HCT116 (cell line): ENCODE measurements around the gene OR52B6.

Experiments
- ELF1 ChIP-seq: IDR thresholded peaks from 2 replicates; pipeline ENCODE4 v1.6.1; 2012; ENCODE audit warnings: low read depth, borderline replicate concordance
- POLR2AphosphoS5 ChIP-seq: IDR thresholded peaks from 2 replicates; pipeline ENCODE4 v1.6.1; 2011; ENCODE audit warnings: mild to moderate bottlenecking, low read depth, low read length, moderate library complexity
- RAD21 ChIP-seq: IDR thresholded peaks from 2 replicates; pipeline ENCODE4 v1.6.1; 2012; ENCODE audit warnings: low read depth, mild to moderate bottlenecking
- SP1 ChIP-seq: IDR thresholded peaks from 2 replicates; pipeline ENCODE4 v1.6.1; 2012; ENCODE audit warnings: low read depth
- TCF7L2 ChIP-seq: IDR thresholded peaks from 2 replicates; pipeline ENCODE4 v1.7.0; 2011; ENCODE audit warnings: borderline replicate concordance, inconsistent platforms; ENCODE audit not compliant: insufficient read depth, insufficient read length; ENCODE audit errors: extremely low read depth
- YY1 ChIP-seq: IDR thresholded peaks from 2 replicates; pipeline ENCODE4 v1.6.1; 2011; ENCODE audit warnings: low read length, low read depth, moderate library complexity, mild to moderate bottlenecking; ENCODE audit not compliant: insufficient replicate concordance; ENCODE audit errors: extremely low read depth
- TF ChIP-seq, protein P1 (sequence below), 3 experiments: fragments of 200-600 bp in 1 of 3; sonication (generic) in 1 of 3; IDR thresholded peaks in 2 of 3; conservative IDR thresholded peaks in 1 of 3; 2 replicates each; pipeline ENCODE4 v1.5.1; 2012 to 2017; ENCODE audit warnings: low read depth in 2 of 3, low read length in 2 of 3, antibody characterized with exemption in 1 of 3, borderline replicate concordance in 1 of 3, control low read depth in 1 of 3, mild to moderate bottlenecking in 1 of 3, mixed read lengths in 1 of 3, mixed run types in 1 of 3, moderate library complexity in 1 of 3; ENCODE audit not compliant: insufficient read depth in 1 of 3
- TF ChIP-seq, protein P2 (sequence below): IDR thresholded peaks from 2 replicates; pipeline ENCODE4 v1.6.1; 2012; ENCODE audit warnings: low read depth

DNA sequence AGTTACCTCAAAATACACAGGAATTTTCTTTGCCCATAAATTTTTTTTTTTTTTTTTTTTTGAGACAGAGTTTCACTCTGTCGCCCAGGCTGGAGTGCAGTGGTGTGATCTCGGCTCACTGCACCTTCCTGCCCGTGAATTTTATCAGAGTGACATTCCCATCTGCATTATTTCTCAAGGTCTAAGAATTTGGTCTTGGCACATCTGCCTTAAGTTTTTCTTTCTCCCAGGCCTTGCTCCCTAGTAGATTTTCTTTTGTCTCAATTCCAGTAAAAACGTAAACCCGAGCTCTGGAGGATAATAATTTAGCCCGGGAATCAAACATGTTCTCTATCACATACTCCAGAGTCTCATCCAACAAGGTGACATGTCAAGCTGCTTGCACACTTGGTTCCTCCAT, 28.1 kb downstream of the OR52B6 start:
- TF ChIP-seq YY1 = no peak
- TF ChIP-seq, protein P1, sequence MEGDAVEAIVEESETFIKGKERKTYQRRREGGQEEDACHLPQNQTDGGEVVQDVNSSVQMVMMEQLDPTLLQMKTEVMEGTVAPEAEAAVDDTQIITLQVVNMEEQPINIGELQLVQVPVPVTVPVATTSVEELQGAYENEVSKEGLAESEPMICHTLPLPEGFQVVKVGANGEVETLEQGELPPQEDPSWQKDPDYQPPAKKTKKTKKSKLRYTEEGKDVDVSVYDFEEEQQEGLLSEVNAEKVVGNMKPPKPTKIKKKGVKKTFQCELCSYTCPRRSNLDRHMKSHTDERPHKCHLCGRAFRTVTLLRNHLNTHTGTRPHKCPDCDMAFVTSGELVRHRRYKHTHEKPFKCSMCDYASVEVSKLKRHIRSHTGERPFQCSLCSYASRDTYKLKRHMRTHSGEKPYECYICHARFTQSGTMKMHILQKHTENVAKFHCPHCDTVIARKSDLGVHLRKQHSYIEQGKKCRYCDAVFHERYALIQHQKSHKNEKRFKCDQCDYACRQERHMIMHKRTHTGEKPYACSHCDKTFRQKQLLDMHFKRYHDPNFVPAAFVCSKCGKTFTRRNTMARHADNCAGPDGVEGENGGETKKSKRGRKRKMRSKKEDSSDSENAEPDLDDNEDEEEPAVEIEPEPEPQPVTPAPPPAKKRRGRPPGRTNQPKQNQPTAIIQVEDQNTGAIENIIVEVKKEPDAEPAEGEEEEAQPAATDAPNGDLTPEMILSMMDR (IDR thresholded peaks at IDR 0.05 in 2 of 3, conservative IDR thresholded peaks at IDR 0.05 in 1 of 3; ENCODE audit: borderline replicate concordance in 1 of 3, insufficient read depth in 1 of 3, low read depth in 2 of 3, low read length in 2 of 3) = no peak
- TF ChIP-seq TCF7L2 = no peak
- TF ChIP-seq POLR2AphosphoS5 = no peak
- TF ChIP-seq, protein P2, sequence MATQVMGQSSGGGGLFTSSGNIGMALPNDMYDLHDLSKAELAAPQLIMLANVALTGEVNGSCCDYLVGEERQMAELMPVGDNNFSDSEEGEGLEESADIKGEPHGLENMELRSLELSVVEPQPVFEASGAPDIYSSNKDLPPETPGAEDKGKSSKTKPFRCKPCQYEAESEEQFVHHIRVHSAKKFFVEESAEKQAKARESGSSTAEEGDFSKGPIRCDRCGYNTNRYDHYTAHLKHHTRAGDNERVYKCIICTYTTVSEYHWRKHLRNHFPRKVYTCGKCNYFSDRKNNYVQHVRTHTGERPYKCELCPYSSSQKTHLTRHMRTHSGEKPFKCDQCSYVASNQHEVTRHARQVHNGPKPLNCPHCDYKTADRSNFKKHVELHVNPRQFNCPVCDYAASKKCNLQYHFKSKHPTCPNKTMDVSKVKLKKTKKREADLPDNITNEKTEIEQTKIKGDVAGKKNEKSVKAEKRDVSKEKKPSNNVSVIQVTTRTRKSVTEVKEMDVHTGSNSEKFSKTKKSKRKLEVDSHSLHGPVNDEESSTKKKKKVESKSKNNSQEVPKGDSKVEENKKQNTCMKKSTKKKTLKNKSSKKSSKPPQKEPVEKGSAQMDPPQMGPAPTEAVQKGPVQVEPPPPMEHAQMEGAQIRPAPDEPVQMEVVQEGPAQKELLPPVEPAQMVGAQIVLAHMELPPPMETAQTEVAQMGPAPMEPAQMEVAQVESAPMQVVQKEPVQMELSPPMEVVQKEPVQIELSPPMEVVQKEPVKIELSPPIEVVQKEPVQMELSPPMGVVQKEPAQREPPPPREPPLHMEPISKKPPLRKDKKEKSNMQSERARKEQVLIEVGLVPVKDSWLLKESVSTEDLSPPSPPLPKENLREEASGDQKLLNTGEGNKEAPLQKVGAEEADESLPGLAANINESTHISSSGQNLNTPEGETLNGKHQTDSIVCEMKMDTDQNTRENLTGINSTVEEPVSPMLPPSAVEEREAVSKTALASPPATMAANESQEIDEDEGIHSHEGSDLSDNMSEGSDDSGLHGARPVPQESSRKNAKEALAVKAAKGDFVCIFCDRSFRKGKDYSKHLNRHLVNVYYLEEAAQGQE = no peak
- TF ChIP-seq RAD21 = no peak
- no peak for TF ChIP-seq SP1
- TF ChIP-seq ELF1 = no peak
